SU-DHL-6 (cell line): ENCODE measurements around the gene PPFIA4.

ENCODE experiments used
- H2AFZ ChIP-seq: fragments of 200-600 bp; sonication (generic); 2 replicates; pipeline ENCODE4 v1.6.1; 2014; ENCODE audit warnings: low read depth, mild to moderate bottlenecking, moderate library complexity, mixed read lengths, antibody characterized with exemption, low read length; ENCODE audit not compliant: severe bottlenecking
- H3F3A ChIP-seq: fragments of 200-600 bp; shearing (Covaris generic); 2 replicates; pipeline ENCODE4 v1.6.0; 2016; ENCODE audit warnings: antibody characterized with exemption, mild to moderate bottlenecking; ENCODE audit not compliant: insufficient read depth
- H3K27ac ChIP-seq: fragments of 200-600 bp; sonication (generic); 2 replicates; pipeline ENCODE4 v1.5.1; 2016; ENCODE audit warnings: low read depth, mild to moderate bottlenecking, low read length, moderate library complexity, mixed read lengths
- H3K27me3 ChIP-seq: fragments of 200-600 bp; sonication (generic), shearing (Covaris generic); 2 replicates; pipeline ENCODE4 v1.6.0; 2014; ENCODE audit warnings: mild to moderate bottlenecking, low read length
- H3K36me3 ChIP-seq: fragments of 200-600 bp; sonication (generic); 2 replicates; pipeline ENCODE4 v1.6.1; 2014; ENCODE audit warnings: mild to moderate bottlenecking, low read length, mixed read lengths
- H3K4me2 ChIP-seq: fragments of 300-600, 200-600 bp; shearing (Covaris generic), sonication (generic); 2 replicates; pipeline ENCODE4 v1.6.0; 2014; ENCODE audit warnings: low read length, low read depth, mild to moderate bottlenecking; ENCODE audit not compliant: poor library complexity, severe bottlenecking
- H3K4me3 ChIP-seq: fragments of 200-600 bp; sonication (generic); 2 replicates; pipeline ENCODE4 v1.5.1; 2014; ENCODE audit warnings: antibody characterized with exemption, low read length, mild to moderate bottlenecking, mixed read lengths; ENCODE audit not compliant: insufficient read depth, poor library complexity, severe bottlenecking
- H3K79me2 ChIP-seq: fragments of 200-600 bp; sonication (generic); 2 replicates; pipeline ENCODE4 v1.6.1; 2014; ENCODE audit warnings: mild to moderate bottlenecking, low read length, moderate library complexity; ENCODE audit not compliant: insufficient read depth
- H3K9ac ChIP-seq: fragments of 200-600 bp; sonication (generic); 2 replicates; pipeline ENCODE4 v1.7.0; 2014; ENCODE audit warnings: mild to moderate bottlenecking, low read length
- H3K9me2 ChIP-seq: fragments of 200-600 bp; sonication (generic); replicated peaks from 2 replicates; pipeline ENCODE4 v1.6.1; 2014; ENCODE audit warnings: low read length; ENCODE audit not compliant: insufficient read depth
- H3K9me3 ChIP-seq: fragments of 200-600 bp; sonication (generic); 2 replicates; pipeline ENCODE4 v1.6.1; 2014; ENCODE audit warnings: low read length, mixed read lengths; ENCODE audit not compliant: insufficient read depth
- H4K20me1 ChIP-seq: fragments of 200-600 bp; sonication (generic); 2 replicates; pipeline ENCODE4 v1.6.1; 2014; ENCODE audit warnings: low read depth, mild to moderate bottlenecking, antibody characterized with exemption, low read length, moderate library complexity, mixed read lengths
- CTCF ChIP-seq: fragments of 200-600 bp; sonication (generic); IDR thresholded peaks from one replicate; pipeline ENCODE4 v1.5.1; 2017; ENCODE audit warnings: antibody characterized with exemption, mild to moderate bottlenecking, low read length, moderate library complexity; ENCODE audit not compliant: insufficient read depth, poor library complexity, severe bottlenecking
- EZH2phosphoT487 ChIP-seq: fragments of 200-600 bp; sonication (generic), shearing (Covaris generic); conservative IDR thresholded peaks from 2 replicates; pipeline ENCODE4 v1.6.1; 2018; ENCODE audit warnings: mild to moderate bottlenecking, antibody characterized with exemption, low read length, moderate library complexity, mixed read lengths

The PPFIA4 gene

GRCh38 chr1:203026666-203027663 is 674 bp downstream of the PPFIA4 start:
- TF ChIP-seq EZH2phosphoT487 (no peak), CTCF (no peak)
- no peak overlapping the region for H3K9ac ChIP-seq
- peaks cover 7% of the 10 kb centered on the region for H3K36me3 ChIP-seq
- H2AFZ ChIP-seq = no peak overlapping the region
- H3K9me3 ChIP-seq = no peaks in the 10 kb centered on the region
- H3F3A ChIP-seq = peaks cover 21% of the 10 kb centered on the region; the same call in 1 of the 2 replicates
- H3K79me2 ChIP-seq = no peaks in the 10 kb centered on the region
- H4K20me1 ChIP-seq = no peaks in the 10 kb centered on the region
- H3K4me2 ChIP-seq = peak overlapping the region; percentile 42
- H3K4me3 ChIP-seq = no peak overlapping the region
- no peak overlapping the region for H3K27ac ChIP-seq
- no peaks in the 10 kb centered on the region for H3K9me2 ChIP-seq
- no peaks in the 10 kb centered on the region for H3K27me3 ChIP-seq

GRCh38 chr1:203028067-203028783 is 1.9 kb downstream of the PPFIA4 start:
- TF ChIP-seq CTCF = no peak
- no peak for TF ChIP-seq EZH2phosphoT487

GRCh38 chr1:203028784-203029553 is 2.7 kb downstream of the PPFIA4 start:
- Histone ChIP-seq H3K4me3 (no peak overlapping the region), H2AFZ (no peak overlapping the region), H3K27me3 (no peaks in the 10 kb centered on the region), H3K36me3 (no peaks in the 10 kb centered on the region), H3K9ac (no peak overlapping the region), H4K20me1 (no peaks in the 10 kb centered on the region), H3F3A (peaks cover 15% of the 10 kb centered on the region; the same call in 1 of the 2 replicates), H3K79me2 (no peaks in the 10 kb centered on the region), H3K27ac (no peak overlapping the region), H3K4me2 (no peak overlapping the region), H3K9me3 (no peaks in the 10 kb centered on the region), H3K9me2 (no peaks in the 10 kb centered on the region)
- TF ChIP-seq EZH2phosphoT487 (no peak), CTCF (no peak)

More at GRCh38 chr1:203028067-203028783, 1.9 kb downstream of the PPFIA4 start:
- H3K79me2 ChIP-seq = no peaks in the 10 kb centered on the region
- H4K20me1 ChIP-seq = no peaks in the 10 kb centered on the region
- no peak overlapping the region for H2AFZ ChIP-seq
- H3K9me3 ChIP-seq = no peaks in the 10 kb centered on the region
- no peak overlapping the region for H3K4me2 ChIP-seq
- H3K4me3 ChIP-seq = no peak overlapping the region
- no peak overlapping the region for H3K27ac ChIP-seq
- no peaks in the 10 kb centered on the region for H3K9me2 ChIP-seq
- H3K36me3 ChIP-seq = peaks cover 6% of the 10 kb centered on the region
- H3F3A ChIP-seq = peaks cover 21% of the 10 kb centered on the region; the same call in 1 of the 2 replicates
- no peaks in the 10 kb centered on the region for H3K27me3 ChIP-seq
- H3K9ac ChIP-seq = no peak overlapping the region
